Cardiac fibroblast (primary cell): Measurements from ENCODE around the gene NAGS.

Source experiments
- DNase-seq, 2 donors: peaks; one replicate each; pipeline versions ENCODE4 v3.0.0 to v3.0.0-alpha.2; 2010; ENCODE audit warnings: low read depth in 2 of 2
- H3K4me3 ChIP-seq, 2 donors: replicated peaks in 1 of 2; 1 replicate in 1 of 2; 2 replicates in 1 of 2; pipeline ENCODE4 v1.5.1; 2011; ENCODE audit warnings: low read depth in 2 of 2, low read length in 2 of 2, mild to moderate bottlenecking in 2 of 2, moderate library complexity in 1 of 2
- CTCF ChIP-seq: IDR thresholded peaks from one replicate; pipeline ENCODE4 v1.5.1; 2011; ENCODE audit warnings: low read depth, mild to moderate bottlenecking, low read length, inconsistent platforms

The NAGS gene

GRCh38 chr17:44007346-44008204 lies 3.2 kb downstream of the NAGS start:
- no peak for TF ChIP-seq CTCF
- H3K4me3 ChIP-seq = peak overlapping the region; percentile 66 to 70
- peak in 1 of 2 donors; percentile 52 for DNase-seq

GRCh38 chr17:44008205-44008909 lies 3.9 kb downstream of the NAGS start:
- DNase-seq = no peak
- no peak for TF ChIP-seq CTCF
- H3K4me3 ChIP-seq = no peak overlapping the region

GRCh38 chr17:44010966-44011647 lies 6.7 kb downstream of the NAGS start:
- no peak for DNase-seq

GRCh38 chr17:44011876-44012275 lies 7.5 kb downstream of the NAGS start:
- no peak for TF ChIP-seq CTCF
- H3K4me3 ChIP-seq = no peak overlapping the region
- no peak for DNase-seq

More at GRCh38 chr17:44010966-44011647, 6.7 kb downstream of the NAGS start:
- H3K4me3 ChIP-seq = no peak overlapping the region
- TF ChIP-seq CTCF = no peak

- no peak for TF ChIP-seq CTCF
- no peak for DNase-seq
- H3K4me3 ChIP-seq = no peak overlapping the region
Measured at GRCh38 chr17:44012391-44012790, 8.0 kb downstream of the NAGS start.

- no peak overlapping the region for H3K4me3 ChIP-seq
- no peak for DNase-seq
- no peak for TF ChIP-seq CTCF
Measured at GRCh38 chr17:44012874-44013273, 8.5 kb downstream of the NAGS start.
